ENCODE data around the gene MYF5.

The MYF5 gene

GRCh38 chr12:80715713-80716249, 931 bp upstream of the MYF5 start:
- no peaks in the 10 kb centered on the region for H3K4me1 ChIP-seq (ENCODE audit: control insufficient read depth, insufficient read depth, low read length, poor library complexity, severe bottlenecking)
- no peaks in the 10 kb centered on the region for H3K36me3 ChIP-seq (ENCODE audit: control insufficient read depth, insufficient read depth, low read length)
- H3K27ac ChIP-seq (ENCODE audit: low read depth, low read length, severe bottlenecking), result no peak overlapping the region
- H3K4me3 ChIP-seq (ENCODE audit: extremely low read depth, insufficient read depth, low read length, poor library complexity, severe bottlenecking), result no peak overlapping the region
- H3K9me3 ChIP-seq (ENCODE audit: control insufficient read depth, low read length), result no peaks in the 10 kb centered on the region
- 47 to 57% methylated on average over 6 to 7 of the region's 10 CpGs for WGBS, 2 experiments (ENCODE audit: insufficient coverage in 2 of 2)

- Histone ChIP-seq H3K4me3 (ENCODE audit: extremely low read depth, insufficient read depth, low read length, poor library complexity, severe bottlenecking) (no peak overlapping the region), H3K4me1 (ENCODE audit: control insufficient read depth, insufficient read depth, low read length, poor library complexity, severe bottlenecking) (no peaks in the 10 kb centered on the region), H3K27ac (ENCODE audit: low read depth, low read length, severe bottlenecking) (no peak overlapping the region), H3K36me3 (ENCODE audit: control insufficient read depth, insufficient read depth, low read length) (no peaks in the 10 kb centered on the region), H3K9me3 (ENCODE audit: control insufficient read depth, low read length) (no peaks in the 10 kb centered on the region)
- WGBS, 2 experiments (ENCODE audit: insufficient coverage in 2 of 2), result 88 to 96% methylated on average over 2 to 3 of the region's 4 CpGs
Measured at GRCh38 chr12:80717856-80718255, 1.1 kb downstream of the MYF5 start.

GRCh38 chr12:80720516-80720915, 3.8 kb downstream of the MYF5 start:
- 80% methylated on average over 1 of the region's 1 CpG; no CpG with 5 or more reads in 1 of the 2 experiments for WGBS, 2 experiments (ENCODE audit: insufficient coverage in 2 of 2)
- Histone ChIP-seq H3K4me3 (ENCODE audit: extremely low read depth, insufficient read depth, low read length, poor library complexity, severe bottlenecking) (no peak overlapping the region), H3K4me1 (ENCODE audit: control insufficient read depth, insufficient read depth, low read length, poor library complexity, severe bottlenecking) (no peaks in the 10 kb centered on the region), H3K27ac (ENCODE audit: low read depth, low read length, severe bottlenecking) (no peak overlapping the region), H3K9me3 (ENCODE audit: control insufficient read depth, low read length) (no peaks in the 10 kb centered on the region), H3K36me3 (ENCODE audit: control insufficient read depth, insufficient read depth, low read length) (no peaks in the 10 kb centered on the region)

GRCh38 chr12:80721326-80721725, 4.6 kb downstream of the MYF5 start:
- H3K27ac ChIP-seq (ENCODE audit: low read depth, low read length, severe bottlenecking), result no peak overlapping the region
- 67 to 100% methylated on average over 1 to 3 of the region's 3 CpGs for whole genome bisulfite sequencing, 2 experiments (ENCODE audit: insufficient coverage in 2 of 2)
- no peaks in the 10 kb centered on the region for H3K36me3 ChIP-seq (ENCODE audit: control insufficient read depth, insufficient read depth, low read length)
- H3K4me1 ChIP-seq (ENCODE audit: control insufficient read depth, insufficient read depth, low read length, poor library complexity, severe bottlenecking), result no peaks in the 10 kb centered on the region
- no peak overlapping the region for H3K4me3 ChIP-seq (ENCODE audit: extremely low read depth, insufficient read depth, low read length, poor library complexity, severe bottlenecking)
- H3K9me3 ChIP-seq (ENCODE audit: control insufficient read depth, low read length), result no peaks in the 10 kb centered on the region

- Histone ChIP-seq H3K4me3 (ENCODE audit: extremely low read depth, insufficient read depth, low read length, poor library complexity, severe bottlenecking) (no peak overlapping the region), H3K36me3 (ENCODE audit: control insufficient read depth, insufficient read depth, low read length) (no peaks in the 10 kb centered on the region), H3K27ac (ENCODE audit: low read depth, low read length, severe bottlenecking) (no peak overlapping the region), H3K4me1 (ENCODE audit: control insufficient read depth, insufficient read depth, low read length, poor library complexity, severe bottlenecking) (no peaks in the 10 kb centered on the region), H3K9me3 (ENCODE audit: control insufficient read depth, low read length) (no peaks in the 10 kb centered on the region)
- 58 to 100% methylated on average over 3 to 4 of the region's 6 CpGs for WGBS, 2 experiments (ENCODE audit: insufficient coverage in 2 of 2)
Measured at GRCh38 chr12:80745851-80746505, 29.3 kb downstream of the MYF5 start.

- Histone ChIP-seq H3K27ac (ENCODE audit: low read depth, low read length, severe bottlenecking) (no peak overlapping the region), H3K4me3 (ENCODE audit: extremely low read depth, insufficient read depth, low read length, poor library complexity, severe bottlenecking) (no peak overlapping the region), H3K9me3 (ENCODE audit: control insufficient read depth, low read length) (no peaks in the 10 kb centered on the region), H3K36me3 (ENCODE audit: control insufficient read depth, insufficient read depth, low read length) (no peaks in the 10 kb centered on the region), H3K4me1 (ENCODE audit: control insufficient read depth, insufficient read depth, low read length, poor library complexity, severe bottlenecking) (no peaks in the 10 kb centered on the region)
- WGBS, 2 experiments (ENCODE audit: insufficient coverage in 2 of 2), result 86% methylated on average over 1 of the region's 2 CpGs; no CpG with 5 or more reads in 1 of the 2 experiments
Measured at GRCh38 chr12:80747800-80748199, 31.1 kb downstream of the MYF5 start.

- Histone ChIP-seq H3K4me1 (ENCODE audit: control insufficient read depth, insufficient read depth, low read length, poor library complexity, severe bottlenecking) (no peaks in the 10 kb centered on the region), H3K4me3 (ENCODE audit: extremely low read depth, insufficient read depth, low read length, poor library complexity, severe bottlenecking) (no peak overlapping the region), H3K9me3 (ENCODE audit: control insufficient read depth, low read length) (no peaks in the 10 kb centered on the region), H3K36me3 (ENCODE audit: control insufficient read depth, insufficient read depth, low read length) (no peaks in the 10 kb centered on the region), H3K27ac (ENCODE audit: low read depth, low read length, severe bottlenecking) (no peak overlapping the region)
- WGBS, 2 experiments (ENCODE audit: insufficient coverage in 2 of 2), result 80 to 84% methylated on average over 1 to 2 of the region's 2 CpGs
Measured at GRCh38 chr12:80749456-80749855, 32.7 kb downstream of the MYF5 start.

- Histone ChIP-seq H3K4me3 (ENCODE audit: extremely low read depth, insufficient read depth, low read length, poor library complexity, severe bottlenecking) (no peak overlapping the region), H3K27ac (ENCODE audit: low read depth, low read length, severe bottlenecking) (no peak overlapping the region), H3K4me1 (ENCODE audit: control insufficient read depth, insufficient read depth, low read length, poor library complexity, severe bottlenecking) (no peaks in the 10 kb centered on the region), H3K9me3 (ENCODE audit: control insufficient read depth, low read length) (no peaks in the 10 kb centered on the region), H3K36me3 (ENCODE audit: control insufficient read depth, insufficient read depth, low read length) (no peaks in the 10 kb centered on the region)
Measured at GRCh38 chr12:80752464-80752863, 35.8 kb downstream of the MYF5 start.

GRCh38 chr12:80754274-80754673, 37.6 kb downstream of the MYF5 start:
- 80 to 100% methylated on average over 1 of the region's 3 CpGs for WGBS, 2 experiments (ENCODE audit: insufficient coverage in 2 of 2)
- Histone ChIP-seq H3K9me3 (ENCODE audit: control insufficient read depth, low read length) (no peaks in the 10 kb centered on the region), H3K36me3 (ENCODE audit: control insufficient read depth, insufficient read depth, low read length) (no peaks in the 10 kb centered on the region), H3K4me1 (ENCODE audit: control insufficient read depth, insufficient read depth, low read length, poor library complexity, severe bottlenecking) (no peaks in the 10 kb centered on the region), H3K27ac (ENCODE audit: low read depth, low read length, severe bottlenecking) (no peak overlapping the region), H3K4me3 (ENCODE audit: extremely low read depth, insufficient read depth, low read length, poor library complexity, severe bottlenecking) (no peak overlapping the region)

GRCh38 chr12:80756875-80757274, 40.2 kb downstream of the MYF5 start:
- Histone ChIP-seq H3K36me3 (ENCODE audit: control insufficient read depth, insufficient read depth, low read length) (no peaks in the 10 kb centered on the region), H3K9me3 (ENCODE audit: control insufficient read depth, low read length) (no peaks in the 10 kb centered on the region), H3K4me1 (ENCODE audit: control insufficient read depth, insufficient read depth, low read length, poor library complexity, severe bottlenecking) (no peaks in the 10 kb centered on the region), H3K4me3 (ENCODE audit: extremely low read depth, insufficient read depth, low read length, poor library complexity, severe bottlenecking) (no peak overlapping the region), H3K27ac (ENCODE audit: low read depth, low read length, severe bottlenecking) (no peak overlapping the region)
- WGBS, 2 experiments (ENCODE audit: insufficient coverage in 2 of 2), result no CpG with 5 or more reads among the region's 1 CpG

GRCh38 chr12:80761838-80762237, 45.1 kb downstream of the MYF5 start:
- no peaks in the 10 kb centered on the region for H3K4me1 ChIP-seq (ENCODE audit: control insufficient read depth, insufficient read depth, low read length, poor library complexity, severe bottlenecking)
- no peak overlapping the region for H3K4me3 ChIP-seq (ENCODE audit: extremely low read depth, insufficient read depth, low read length, poor library complexity, severe bottlenecking)
- no peak overlapping the region for H3K27ac ChIP-seq (ENCODE audit: low read depth, low read length, severe bottlenecking)
- no peaks in the 10 kb centered on the region for H3K36me3 ChIP-seq (ENCODE audit: control insufficient read depth, insufficient read depth, low read length)
- no peaks in the 10 kb centered on the region for H3K9me3 ChIP-seq (ENCODE audit: control insufficient read depth, low read length)
- WGBS, 2 experiments (ENCODE audit: insufficient coverage in 2 of 2), result 87 to 91% methylated on average over 4 to 5 of the region's 5 CpGs
